HG03520 (cell line): ENCODE measurements around the gene NEMP2.

Experiments used
- ATAC-seq: cut with Tn5 transposase; IDR thresholded peaks from one replicate; pipeline ENCODE4 v1.9.1; 2021; ENCODE audit warnings: mild to moderate bottlenecking, moderate library complexity; ENCODE audit not compliant: unreplicated experiment

NEMP2 gene

DNA sequence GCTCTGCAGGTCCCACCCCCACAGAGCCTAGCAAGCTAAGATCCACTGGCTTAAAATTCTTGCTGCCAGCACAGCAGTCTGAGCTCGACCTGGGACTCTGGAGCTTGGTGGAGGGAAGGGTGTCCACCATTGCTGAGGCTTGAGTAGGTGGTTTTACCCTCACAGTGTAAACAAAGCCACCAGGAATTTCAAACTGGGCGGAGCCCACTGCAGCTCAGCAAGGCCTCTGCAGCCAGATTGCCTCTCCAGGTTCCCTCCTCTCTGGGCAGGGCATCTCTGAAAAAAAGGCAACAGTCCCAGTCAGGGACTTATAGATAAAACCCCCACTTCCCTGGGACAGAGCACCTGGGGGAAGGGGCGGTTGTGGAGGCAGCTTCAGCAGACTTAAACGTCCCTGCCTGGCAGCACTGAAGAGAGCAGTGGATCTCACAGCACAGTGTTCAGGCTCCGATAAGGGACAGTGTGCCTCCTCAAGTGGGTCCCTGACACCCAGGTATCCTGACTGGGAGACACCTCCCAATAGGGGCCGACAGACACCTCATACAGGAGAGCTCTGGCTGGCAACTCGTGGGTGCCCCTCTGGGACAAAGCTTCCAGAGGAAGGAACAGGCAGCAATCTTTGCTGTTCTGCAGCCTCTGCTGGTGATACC, 20.0 kb upstream of the NEMP2 start:
- no peak for ATAC-seq

DNA sequence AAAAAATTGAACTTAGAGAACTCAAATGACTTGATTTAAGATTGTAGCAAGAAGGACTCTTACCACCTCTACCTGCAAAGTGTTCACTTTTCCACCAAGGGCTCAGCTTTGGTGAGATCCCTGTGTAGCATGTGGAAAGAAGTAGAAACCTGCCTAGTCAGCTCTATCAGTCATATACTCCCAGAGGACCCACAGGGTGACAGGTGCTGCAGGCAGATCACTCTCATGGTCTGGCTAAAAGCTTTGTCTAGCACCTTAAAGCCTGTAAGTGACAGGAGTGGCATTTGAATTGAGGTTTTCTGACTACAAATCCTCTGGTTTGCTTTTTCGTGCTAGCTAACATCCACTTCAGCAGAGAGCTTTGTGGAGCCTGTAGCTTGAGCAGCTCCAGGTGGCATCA, 18.7 kb upstream of the NEMP2 start:
- no peak for ATAC-seq

DNA sequence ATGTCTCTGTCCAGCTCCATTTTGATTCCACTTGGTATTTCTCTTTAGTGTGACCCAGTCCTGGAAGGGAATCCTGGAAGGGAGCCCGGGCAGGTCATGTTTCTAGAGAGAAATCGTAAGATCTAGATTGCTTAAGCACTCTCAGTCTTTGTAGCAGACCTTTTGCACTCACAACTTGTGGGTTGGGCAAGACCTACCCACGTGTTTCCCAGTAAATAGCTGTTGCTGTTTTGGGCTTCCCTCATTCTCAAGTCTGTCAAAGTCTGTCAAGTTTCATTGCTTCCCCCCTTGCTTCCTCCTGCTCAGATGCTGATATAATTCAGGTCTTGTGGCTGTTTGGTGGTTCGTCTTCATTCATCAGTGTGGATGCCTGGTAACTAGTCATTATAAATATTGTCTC, 17.4 kb upstream of the NEMP2 start:
- ATAC-seq = no peak

DNA sequence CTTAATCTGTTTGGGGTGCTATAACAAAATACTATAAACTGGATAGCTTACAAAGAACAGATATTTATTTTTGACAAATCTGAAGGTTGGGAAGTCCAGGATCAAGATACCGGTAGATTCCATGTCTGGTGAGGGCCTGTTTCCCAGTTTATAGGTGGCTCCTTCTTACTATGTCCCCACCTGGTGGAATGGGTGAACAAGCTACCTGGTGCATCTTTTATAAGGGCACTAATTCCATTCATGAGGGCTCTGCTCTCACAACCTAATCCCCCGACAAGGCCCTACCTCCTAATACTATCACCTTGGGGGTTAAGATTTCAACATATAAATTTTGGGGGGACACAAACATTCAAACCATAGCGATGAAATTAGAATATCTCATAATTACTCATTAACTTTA, 15.6 kb upstream of the NEMP2 start:
- no peak for ATAC-seq

DNA sequence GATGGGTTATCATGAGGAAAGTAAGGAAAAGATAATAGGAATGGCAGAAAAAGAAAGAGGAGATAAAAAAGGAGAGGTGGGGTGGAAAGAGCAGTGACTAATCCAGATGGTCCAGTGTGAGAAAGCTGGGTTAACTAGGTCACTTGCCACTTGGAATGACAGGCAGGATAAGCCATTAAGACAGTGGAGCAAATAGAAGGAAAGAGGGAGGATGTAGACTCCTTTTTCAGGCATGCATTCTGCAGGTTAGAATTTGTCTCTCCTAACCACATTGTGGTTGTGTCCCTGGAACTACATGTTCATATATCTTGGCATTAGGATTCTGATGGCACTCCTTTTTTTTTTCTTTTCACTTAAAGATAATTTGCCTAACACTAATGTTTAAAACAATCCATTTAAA, 13.4 kb upstream of the NEMP2 start:
- no peak for ATAC-seq

GRCh38 chr2:190546734-190547133, 12.2 kb upstream of the NEMP2 start:
- ATAC-seq = no peak

DNA sequence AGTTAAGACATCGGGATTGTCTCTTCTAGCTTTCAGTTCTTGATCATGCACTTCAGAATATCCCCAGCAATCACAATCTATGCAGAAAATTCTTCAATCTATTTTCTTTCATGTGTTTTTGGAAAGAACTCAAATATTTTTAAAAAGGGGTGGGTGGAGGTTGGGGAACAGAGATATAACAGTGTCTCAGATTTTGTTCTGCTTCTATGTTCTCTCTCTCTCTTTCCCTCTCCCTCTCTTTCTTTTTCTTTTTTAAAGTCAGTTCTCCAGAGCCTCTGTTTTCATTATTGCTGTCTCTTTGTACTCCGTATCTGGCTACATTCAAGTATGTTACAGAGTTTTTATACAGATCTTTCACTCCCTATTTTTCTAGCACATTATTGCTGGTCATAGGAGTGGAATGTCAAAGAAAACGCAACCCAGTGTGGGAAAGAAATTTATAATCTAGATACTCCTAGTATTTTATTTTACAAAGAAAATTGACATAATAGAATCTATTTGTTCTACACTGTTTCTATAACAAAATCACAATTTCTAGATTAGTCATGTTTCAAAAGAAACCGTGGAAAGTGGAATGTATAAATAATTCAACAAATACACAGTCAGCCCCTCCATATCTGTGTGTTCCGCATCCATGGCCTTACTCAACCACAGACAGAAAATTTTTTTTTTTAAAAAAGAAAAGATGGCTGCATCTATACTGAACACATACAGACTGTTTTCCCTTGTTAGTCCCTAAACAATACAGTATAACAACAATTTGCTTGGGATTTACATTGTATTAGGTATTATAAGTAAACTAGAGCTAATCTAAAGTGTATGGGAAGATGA, 11.2 kb upstream of the NEMP2 start:
- no peak for ATAC-seq

- ATAC-seq = no peak
These were observed 10.6 kb upstream of the NEMP2 start for GRCh38 chr2:190545093-190545492.

DNA sequence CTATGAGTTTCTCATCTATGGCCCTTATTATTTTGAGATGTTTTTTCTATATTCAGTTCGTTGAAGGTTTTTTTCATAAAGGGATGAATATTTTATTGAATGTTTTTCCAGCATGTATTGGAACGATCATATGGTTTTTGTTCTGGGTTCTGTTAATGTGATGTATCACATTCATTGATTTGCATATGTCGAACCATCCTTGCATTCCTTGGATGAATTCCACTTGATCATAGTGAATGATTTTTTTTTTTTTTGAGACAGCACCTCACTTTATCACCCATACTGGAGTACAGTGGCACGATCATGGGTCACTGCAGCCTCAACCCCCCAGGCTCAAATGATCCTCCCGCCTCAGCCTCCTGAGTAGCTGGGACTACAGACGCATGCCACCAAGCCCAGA, 5.5 kb upstream of the NEMP2 start:
- no peak for ATAC-seq

DNA sequence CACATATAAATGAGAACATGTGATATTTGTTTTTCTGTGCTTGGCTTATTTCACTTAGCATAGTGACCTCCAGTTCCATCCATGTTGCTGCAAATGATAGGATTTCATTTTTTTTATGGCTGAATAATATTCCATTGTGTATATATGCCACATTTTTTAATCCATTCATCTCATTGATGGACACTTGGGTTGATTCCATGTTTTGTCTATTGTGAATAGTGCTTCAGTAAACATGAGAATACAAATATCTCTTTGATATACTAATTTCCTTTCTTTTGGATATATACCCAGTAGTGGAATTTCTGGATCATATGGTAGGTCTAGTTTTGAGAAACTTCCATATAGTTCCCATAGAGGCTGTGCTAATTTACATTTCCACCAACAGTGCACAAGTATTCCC, 3.7 kb upstream of the NEMP2 start:
- no peak for ATAC-seq

GRCh38 chr2:190537765-190538164, 3.2 kb upstream of the NEMP2 start:
- ATAC-seq = no peak

DNA sequence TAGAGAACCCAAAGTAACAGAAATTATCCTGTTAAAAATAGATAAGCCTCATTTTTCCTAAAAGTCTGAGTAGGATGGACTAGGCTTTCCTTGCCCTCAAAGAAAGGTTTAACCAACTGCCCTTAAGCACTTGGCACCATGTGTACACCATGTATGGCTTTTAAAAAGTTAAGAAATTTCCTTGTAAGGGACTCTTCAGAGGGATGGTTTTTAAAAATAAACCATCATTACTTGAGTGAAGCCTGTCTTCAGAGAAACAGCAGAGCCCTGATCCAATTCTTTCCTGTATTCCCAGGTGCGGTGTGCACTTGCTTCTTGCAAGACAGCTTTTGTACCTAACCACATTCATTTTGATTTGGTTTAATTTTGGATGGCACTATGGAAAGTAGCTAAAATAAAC, 1.1 kb upstream of the NEMP2 start:
- no peak for ATAC-seq

- ATAC-seq = no peak
These were observed 558 bp upstream of the NEMP2 start for GRCh38 chr2:190535121-190535439.

DNA sequence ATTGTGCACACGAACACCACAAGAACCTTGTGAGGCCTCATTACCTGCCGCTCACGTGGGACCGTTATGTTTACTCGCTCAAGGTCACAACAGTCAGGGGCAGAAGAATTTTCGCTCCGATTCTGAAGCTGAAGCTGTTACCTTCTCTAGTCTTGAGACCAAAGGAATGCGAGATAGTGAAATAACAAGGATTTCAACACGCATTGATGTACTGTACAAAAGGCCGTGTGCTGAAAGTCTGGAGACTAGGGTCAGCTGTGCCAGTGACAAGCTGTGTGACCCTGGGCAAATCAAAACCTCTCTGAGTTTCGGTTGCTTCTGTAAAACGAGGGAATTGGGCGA, 583 bp downstream of the NEMP2 start:
- ATAC-seq = peak; percentile 25

GRCh38 chr2:190533175-190533967, 1.2 kb downstream of the NEMP2 start:
- no peak for ATAC-seq

GRCh38 chr2:190532581-190532980, 1.9 kb downstream of the NEMP2 start:
- no peak for ATAC-seq

DNA sequence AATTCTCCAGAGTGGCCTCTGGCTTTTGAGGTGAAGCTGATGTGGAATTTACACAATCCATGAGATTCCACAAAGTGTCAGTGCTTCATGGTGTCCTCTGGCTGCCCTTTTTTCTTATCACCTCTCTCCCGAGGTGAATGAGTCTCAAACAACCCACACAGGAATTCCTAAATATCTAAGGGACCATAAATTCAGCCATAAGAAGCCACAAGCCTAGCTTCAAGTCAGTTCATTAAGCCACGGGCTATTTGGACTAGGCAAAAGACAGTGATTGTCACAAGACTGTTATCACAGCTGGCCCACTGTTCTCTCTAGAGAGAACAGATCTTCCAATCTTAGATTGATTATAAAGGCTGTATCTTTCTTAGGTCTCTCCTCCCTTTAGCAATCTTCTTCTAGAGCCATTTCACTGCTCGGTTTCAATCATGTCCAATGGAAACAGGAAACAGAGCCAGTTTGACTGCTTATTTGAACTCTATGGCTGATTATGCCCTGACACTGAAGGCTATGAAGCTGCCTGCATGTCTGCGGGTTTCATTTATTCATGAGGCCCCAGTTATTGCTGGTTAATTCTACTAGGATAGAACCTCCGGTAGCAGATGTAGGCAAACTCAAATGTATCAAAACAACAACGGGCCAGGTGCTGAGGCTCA, 4.1 kb downstream of the NEMP2 start:
- no peak for ATAC-seq

- no peak for ATAC-seq
These were observed 4.9 kb downstream of the NEMP2 start for GRCh38 chr2:190529486-190530247.

GRCh38 chr2:190528521-190529001, 6.0 kb downstream of the NEMP2 start:
- ATAC-seq = no peak

DNA sequence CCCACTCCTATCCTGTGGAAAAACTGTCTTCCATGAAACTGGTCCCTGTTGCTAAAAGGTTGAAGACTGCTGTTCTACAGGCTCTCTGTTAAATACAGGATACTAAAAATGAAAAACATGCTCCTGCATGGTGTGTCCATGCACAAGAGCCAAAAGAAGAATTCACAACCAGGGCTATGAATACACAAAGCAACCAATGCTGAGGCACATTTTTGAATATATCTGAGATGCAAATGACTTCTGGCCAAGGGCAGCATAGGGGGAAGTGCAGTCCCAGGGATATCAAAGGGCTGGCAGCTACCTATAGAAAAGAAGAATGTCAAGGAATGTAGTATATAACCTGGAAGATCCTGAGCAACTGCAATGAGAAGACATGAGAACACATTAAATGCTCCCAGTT, 6.6 kb downstream of the NEMP2 start:
- ATAC-seq = no peak

GRCh38 chr2:190527214-190527613, 7.3 kb downstream of the NEMP2 start:
- ATAC-seq = no peak
